Measurements from ENCODE around the gene SESN1. TPM values are rescaled to one million over a fixed set of nuclear protein-coding genes. Genes with fewer than 3 reads are reported as not detected.

The SESN1 gene
- total and polyA plus RNA-seq, 9 of the 15 experiments (the other 6 are each of a cell fraction or from before 2014, with no cell fraction given) = 3.1 to 13.0 (median 7.4) TPM

DNA sequence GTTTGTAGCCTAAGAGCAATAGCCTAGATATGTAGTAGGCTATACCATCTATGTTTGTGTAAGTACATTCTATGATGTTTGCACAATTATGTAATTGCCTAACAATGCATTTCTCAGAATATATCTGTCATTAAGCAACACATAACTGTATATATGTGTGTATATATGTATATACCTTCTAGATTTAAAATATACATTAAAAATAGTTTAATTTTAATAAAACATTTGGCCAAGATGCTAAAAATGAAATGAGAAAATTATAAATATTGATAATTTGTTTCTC lies 20.6 kb downstream of the SESN1 start (continued):
- TF ChIP-seq, protein P1, sequence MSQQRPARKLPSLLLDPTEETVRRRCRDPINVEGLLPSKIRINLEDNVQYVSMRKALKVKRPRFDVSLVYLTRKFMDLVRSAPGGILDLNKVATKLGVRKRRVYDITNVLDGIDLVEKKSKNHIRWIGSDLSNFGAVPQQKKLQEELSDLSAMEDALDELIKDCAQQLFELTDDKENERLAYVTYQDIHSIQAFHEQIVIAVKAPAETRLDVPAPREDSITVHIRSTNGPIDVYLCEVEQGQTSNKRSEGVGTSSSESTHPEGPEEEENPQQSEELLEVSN (IDR thresholded peaks at IDR 0.05; ENCODE audit: borderline replicate concordance in 1 of 2, extremely low read depth in 1 of 2, insufficient read depth in 1 of 2, insufficient read length in 1 of 2, low read depth in 1 of 2, low read length in 1 of 2, poor library complexity in 1 of 2, severe bottlenecking in 1 of 2) = no peak

GRCh38 chr6:109073344-109074132 lies 21.1 kb downstream of the SESN1 start:
- Histone ChIP-seq H3K9ac (ENCODE audit: insufficient read depth in 1 of 2, low read depth in 2 of 2, low read length in 2 of 2) (no peak overlapping the region), H2AFZ (ENCODE audit: low read depth, low read length) (no peak overlapping the region), H3K4me3 (no peak overlapping the region), H3K9me3 (replicated peaks; ENCODE audit: control insufficient read depth, insufficient read depth, low read depth, low read length) (no peaks in the 10 kb centered on the region), H3K4me1 (replicated peaks in 1 of 2; ENCODE audit: control insufficient read depth in 2 of 2, insufficient read depth in 2 of 2, low read length in 2 of 2) (no peaks in the 10 kb centered on the region; a peak in 1 of 5 replicates), H3K9me1 (ENCODE audit: control insufficient read depth, insufficient read depth, low read length) (peaks cover 3% of the 10 kb centered on the region), H3K36me3 (ENCODE audit: control insufficient read depth, insufficient read depth, low read length) (no peaks in the 10 kb centered on the region), H3K79me2 (ENCODE audit: control insufficient read depth, insufficient read depth, low read length) (no peaks in the 10 kb centered on the region), H3K27me3 (ENCODE audit: control insufficient read depth in 2 of 2, insufficient read depth in 2 of 2, low read length in 2 of 2) (no peaks in the 10 kb centered on the region), H3K27ac (ENCODE audit: extremely low read depth, low read depth, low read length) (no peak overlapping the region), H3K4me2 (ENCODE audit: insufficient read depth, low read length) (no peak overlapping the region), H4K20me1 (replicated peaks; ENCODE audit: control insufficient read depth, insufficient read depth, low read length) (no peaks in the 10 kb centered on the region)
- intact Hi-C loops (cut with micrococcal nuclease) (loop anchor here (1.0 to 5.0 kb wide), 6 partner anchors 159 to 531 kb away; no protein-coding TSS in a partner anchor), in situ Hi-C loops (cut with MboI) (loop anchor here (25.0 kb wide), 1 partner anchor 161 kb away; no protein-coding TSS in a partner anchor)
- FAIRE-seq (peak; percentile 92), DNase-seq (ENCODE audit: extremely low read depth in 1 of 4, low spot score in 3 of 4) (peak; percentile 27 to 77 (median 42)), ATAC-seq (peak; percentile 76)
- ChIA-PET CTCF (ENCODE audit: low intra/inter-chr PET ratio) (interaction anchor here (0.7 to 2.6 kb wide), 4 partner anchors 48 to 960 kb away, joined by 3 to 31 read pairs (median 9); no protein-coding TSS in a partner anchor), POLR2A (interaction anchor here (0.7 kb wide), 1 partner anchor 8 kb away, joined by 3 read pairs; no protein-coding TSS in a partner anchor)
- no TSS peak for BruUV-seq (replicated peaks)
- WGBS (ENCODE audit: insufficient coverage, low coverage, missing lambda C conversion rate) = 33% methylated on average over 7 of the region's 7 CpGs
- peak; percentile 64 to 81 (median 68); a peak in 5 of 6 replicates for TF ChIP-seq CTCF (IDR thresholded peaks at IDR 0.05 in 2 of 3, conservative IDR thresholded peaks at IDR 0.05 in 1 of 3; ENCODE audit: insufficient read depth in 2 of 3, low read depth in 1 of 3, low read length in 3 of 3)
- 0 out of 2 replicates have a peak, but pooled peaks have one; percentile 16 for TF ChIP-seq VEZF1 (CRISPR knock-in tag; IDR thresholded peaks at IDR 0.05)
- 0 out of 2 replicates have a peak, but pooled peaks have one; percentile 49 for TF ChIP-seq LCOR (CRISPR knock-in tag; IDR thresholded peaks at IDR 0.05)
- TF ChIP-seq RAD21 (CRISPR knock-in tag; conservative IDR thresholded peaks at IDR 0.05 in 1 of 2, IDR thresholded peaks at IDR 0.05 in 1 of 2) = peak; percentile 87 to 92
- no peak for TF ChIP-seq CEBPG (CRISPR knock-in tag; IDR thresholded peaks at IDR 0.05)
- peak in 1 of 2 experiments; percentile 74; a peak in 1 of 4 replicates for TF ChIP-seq CEBPG (tag; conservative IDR thresholded peaks at IDR 0.05 in 1 of 2, IDR thresholded peaks at IDR 0.05 in 1 of 2)
- TF ChIP-seq ZNF436 (CRISPR knock-in tag; IDR thresholded peaks at IDR 0.05) = no peak
- TF ChIP-seq CEBPB (tag; IDR thresholded peaks at IDR 0.05) = peak; percentile 74
